GM19328 (cell line): ENCODE measurements around the gene DNAJC5G.

Experiments used
- ATAC-seq: cut with Tn5 transposase; IDR thresholded peaks from one replicate; pipeline ENCODE4 v1.9.1; 2021; ENCODE audit warnings: mild to moderate bottlenecking, moderate library complexity; ENCODE audit not compliant: unreplicated experiment

The DNAJC5G gene, protein sequence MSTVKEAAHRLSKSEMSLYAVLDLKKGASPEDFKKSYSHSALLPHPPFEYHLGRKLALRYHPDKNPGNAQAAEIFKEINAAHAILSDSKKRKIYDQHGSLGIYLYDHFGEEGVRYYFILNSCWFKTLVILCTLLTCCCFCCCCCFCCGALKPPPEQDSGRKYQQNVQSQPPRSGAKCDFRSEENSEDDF

DNA sequence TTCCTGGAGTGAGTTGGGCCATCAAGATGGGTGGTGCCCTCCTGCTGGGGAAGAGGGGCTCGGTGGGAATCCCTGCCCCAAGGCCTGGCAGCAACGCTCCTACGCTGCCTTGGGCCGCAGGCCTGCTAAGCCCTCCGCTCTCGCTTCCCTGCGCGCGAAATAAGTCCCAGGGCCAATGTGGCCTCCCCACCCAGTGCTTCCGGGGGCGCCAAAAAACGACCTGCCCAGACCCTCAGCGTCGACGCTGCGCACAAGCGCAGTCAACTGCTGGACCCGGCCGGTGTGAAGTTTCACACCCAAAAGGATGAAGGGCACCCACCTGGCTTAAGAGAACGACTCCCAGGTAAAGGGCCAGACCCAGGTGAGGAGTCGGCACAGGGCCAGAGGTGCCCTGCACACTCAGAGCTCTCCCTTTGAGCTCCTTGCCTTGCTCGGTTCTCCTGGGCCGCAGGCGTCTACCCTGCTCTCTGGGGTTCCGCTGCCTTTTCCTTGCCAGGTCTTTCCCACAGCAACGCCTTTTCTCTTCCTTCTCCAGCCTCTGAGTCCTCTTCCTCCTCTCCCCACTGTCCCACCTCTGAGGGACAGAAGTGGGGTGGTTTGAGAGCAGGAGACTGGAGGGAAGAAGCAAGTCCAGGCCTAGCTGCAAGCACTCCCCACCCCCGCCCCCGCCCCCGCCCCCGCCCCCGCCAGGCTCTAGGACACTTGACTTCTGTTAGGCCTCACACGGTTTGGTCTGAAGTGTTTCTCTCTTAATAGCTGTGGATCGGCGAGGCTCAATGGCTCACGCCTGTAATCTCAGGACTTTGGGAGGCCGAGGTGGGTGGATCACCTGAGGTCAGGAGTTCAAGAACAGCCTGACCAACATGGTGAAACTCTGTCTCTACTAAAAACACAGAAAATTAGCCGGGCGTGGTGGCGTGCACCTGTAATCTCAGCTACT lies at the start of gene DNAJC5G:
Gene DNAJC5G, plus strand, starts transcription at position 223 of the 940 bp plus-strand sequence. CDS start 1,296 bp downstream, outside the sequence.
- ATAC-seq, result no peak

DNA sequence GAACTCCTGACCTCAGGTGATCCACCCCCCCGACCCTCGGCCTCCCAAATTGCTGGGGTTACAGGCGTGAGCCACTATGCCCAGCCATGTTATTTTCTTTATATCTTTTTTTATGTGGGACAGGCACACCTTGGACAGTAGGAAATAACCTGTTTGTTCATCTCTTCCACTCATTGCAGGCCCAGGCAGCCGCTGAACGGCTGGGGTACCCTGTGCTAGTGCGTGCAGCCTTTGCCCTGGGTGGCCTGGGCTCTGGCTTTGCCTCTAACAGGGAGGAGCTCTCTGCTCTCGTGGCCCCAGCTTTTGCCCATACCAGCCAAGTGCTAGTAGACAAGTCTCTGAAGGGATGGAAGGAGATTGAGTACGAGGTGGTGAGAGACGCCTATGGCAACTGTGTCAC lies 49.7 kb upstream of the DNAJC5G start:
- no peak for ATAC-seq

DNA sequence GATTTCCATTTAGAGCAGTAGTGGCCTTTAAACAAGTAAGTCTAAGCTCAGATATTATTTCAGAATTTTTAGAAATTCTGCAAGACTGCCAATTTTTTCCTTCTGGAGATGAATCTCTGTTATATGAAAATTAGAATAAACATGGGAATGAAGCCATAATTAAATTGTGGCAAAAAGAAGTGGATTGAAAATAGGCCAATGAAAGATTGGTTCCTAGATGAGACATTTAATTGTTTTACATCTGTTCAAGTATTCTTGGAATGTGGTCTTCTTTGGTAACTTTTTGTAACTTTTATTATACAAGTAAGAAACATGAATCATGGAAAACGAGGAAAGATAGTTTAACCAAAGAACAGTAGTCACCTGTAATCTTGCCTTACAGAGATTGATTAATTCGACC lies 47.7 kb upstream of the DNAJC5G start:
- no peak for ATAC-seq

DNA sequence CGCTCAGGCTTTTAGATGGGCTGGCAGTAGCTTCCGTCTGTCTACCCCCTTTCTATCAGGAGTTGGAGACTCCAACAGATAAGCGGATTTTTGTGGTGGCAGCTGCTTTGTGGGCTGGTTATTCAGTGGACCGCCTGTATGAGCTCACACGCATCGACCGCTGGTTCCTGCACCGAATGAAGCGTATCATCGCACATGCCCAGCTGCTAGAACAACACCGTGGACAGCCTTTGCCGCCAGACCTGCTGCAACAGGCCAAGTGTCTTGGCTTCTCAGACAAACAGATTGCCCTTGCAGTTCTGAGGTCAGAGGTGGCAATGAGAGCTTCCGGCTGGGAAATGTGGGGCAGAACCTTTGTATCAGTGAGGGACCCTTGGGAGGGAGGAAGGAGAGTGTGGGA lies 43.3 kb upstream of the DNAJC5G start:
- ATAC-seq, result no peak

DNA sequence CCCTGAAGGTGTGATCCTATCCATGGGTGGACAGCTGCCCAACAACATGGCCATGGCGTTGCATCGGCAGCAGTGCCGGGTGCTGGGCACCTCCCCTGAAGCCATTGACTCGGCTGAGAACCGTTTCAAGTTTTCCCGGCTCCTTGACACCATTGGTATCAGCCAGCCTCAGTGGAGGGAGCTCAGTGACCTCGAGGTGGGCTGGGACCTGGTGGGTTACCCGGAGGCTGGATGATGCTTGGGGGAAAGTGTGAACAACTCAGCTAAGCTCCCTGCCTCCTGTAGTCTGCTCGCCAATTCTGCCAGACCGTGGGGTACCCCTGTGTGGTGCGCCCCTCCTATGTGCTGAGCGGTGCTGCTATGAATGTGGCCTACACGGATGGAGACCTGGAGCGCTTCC lies 41.9 kb upstream of the DNAJC5G start:
- no peak for ATAC-seq

DNA sequence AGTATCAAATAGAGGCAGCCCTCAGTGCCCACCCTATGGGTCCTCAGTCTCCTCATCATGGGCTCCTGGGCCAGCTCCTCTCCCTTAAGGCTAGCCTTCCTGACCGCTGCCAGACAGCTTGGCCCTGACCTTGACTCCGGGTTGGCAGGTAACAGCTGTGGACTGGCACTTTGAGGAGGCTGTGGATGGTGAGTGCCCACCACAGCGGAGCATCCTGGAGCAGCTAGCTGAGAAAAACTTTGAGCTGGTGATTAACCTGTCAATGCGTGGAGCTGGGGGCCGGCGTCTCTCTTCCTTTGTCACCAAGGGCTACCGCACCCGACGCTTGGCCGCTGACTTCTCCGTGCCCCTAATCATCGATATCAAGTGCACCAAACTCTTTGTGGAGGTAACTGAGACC lies 39.1 kb upstream of the DNAJC5G start:
- ATAC-seq, result no peak

DNA sequence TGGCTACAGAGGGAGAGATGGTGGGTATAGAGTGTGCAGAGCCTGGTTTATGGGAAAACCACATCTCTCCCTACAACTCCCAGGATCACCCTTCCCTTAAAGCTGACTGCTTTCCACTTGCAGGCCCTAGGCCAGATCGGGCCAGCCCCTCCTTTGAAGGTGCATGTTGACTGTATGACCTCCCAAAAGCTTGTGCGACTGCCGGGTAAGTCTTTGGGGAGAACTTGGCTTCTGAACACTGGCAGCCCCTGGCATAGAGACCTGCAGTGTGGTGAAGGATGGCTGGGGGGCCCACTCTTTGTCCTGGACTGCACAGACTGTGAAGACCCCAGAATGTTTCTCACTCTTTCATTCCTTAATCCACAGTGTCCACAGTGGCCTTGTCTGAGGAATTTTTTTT lies 38.6 kb upstream of the DNAJC5G start:
- no peak for ATAC-seq

DNA sequence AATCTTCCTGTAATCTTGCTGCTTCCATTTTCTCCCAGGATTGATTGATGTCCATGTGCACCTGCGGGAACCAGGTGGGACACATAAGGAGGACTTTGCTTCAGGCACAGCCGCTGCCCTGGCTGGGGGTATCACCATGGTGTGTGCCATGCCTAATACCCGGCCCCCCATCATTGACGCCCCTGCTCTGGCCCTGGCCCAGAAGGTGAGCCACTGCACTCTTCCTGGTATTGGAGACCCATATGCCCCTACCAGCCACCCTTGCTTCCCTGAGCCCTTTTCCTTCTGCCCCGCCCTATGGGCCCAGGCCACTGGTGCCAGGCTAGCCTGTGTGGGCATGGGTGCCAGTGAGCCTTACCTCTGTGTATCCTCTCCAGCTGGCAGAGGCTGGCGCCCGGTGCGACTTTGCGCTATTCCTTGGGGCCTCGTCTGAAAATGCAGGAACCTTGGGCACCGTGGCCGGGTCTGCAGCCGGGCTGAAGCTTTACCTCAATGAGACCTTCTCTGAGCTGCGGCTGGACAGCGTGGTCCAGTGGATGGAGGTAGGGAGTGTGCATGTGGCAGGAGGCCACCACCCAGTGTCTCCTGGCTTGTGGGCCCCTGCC lies 37.8 kb upstream of the DNAJC5G start:
- ATAC-seq, result no peak

DNA sequence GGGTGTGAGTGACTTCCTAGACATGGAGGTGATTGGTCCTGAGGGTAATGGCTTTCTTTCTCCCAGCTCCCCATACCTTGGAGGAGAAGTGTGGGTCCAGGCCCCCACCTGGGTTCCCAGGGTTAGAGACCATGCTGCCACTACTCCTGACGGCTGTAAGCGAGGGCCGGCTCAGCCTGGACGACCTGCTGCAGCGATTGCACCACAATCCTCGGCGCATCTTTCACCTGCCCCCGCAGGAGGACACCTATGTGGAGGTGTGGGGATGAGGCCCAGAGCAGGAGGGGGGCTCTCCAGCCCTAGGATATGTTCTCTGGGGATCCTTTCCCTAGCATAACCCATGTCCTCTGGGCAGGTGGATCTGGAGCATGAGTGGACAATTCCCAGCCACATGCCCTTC lies 36.3 kb upstream of the DNAJC5G start:
- ATAC-seq, result no peak

DNA sequence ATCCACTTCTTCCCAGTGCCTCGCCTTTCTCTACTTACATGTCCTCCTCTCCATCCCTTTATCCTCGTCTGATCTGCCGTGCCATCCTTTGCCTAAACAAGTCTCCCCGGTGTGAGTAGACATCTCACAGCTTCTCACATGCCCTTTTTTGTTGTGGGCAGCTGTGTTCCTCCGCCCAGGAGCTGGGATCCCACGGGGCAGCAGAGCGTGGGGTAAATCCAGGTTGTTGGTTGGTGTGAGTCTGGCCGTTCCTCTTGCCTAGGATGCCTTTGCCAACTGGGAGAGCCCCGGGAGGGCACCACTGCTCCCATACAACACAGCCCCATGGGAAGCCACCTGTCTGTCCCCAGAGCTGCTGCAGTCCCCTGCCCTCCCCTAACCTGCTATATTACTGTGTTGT lies 34.8 kb upstream of the DNAJC5G start:
- no peak for ATAC-seq

DNA sequence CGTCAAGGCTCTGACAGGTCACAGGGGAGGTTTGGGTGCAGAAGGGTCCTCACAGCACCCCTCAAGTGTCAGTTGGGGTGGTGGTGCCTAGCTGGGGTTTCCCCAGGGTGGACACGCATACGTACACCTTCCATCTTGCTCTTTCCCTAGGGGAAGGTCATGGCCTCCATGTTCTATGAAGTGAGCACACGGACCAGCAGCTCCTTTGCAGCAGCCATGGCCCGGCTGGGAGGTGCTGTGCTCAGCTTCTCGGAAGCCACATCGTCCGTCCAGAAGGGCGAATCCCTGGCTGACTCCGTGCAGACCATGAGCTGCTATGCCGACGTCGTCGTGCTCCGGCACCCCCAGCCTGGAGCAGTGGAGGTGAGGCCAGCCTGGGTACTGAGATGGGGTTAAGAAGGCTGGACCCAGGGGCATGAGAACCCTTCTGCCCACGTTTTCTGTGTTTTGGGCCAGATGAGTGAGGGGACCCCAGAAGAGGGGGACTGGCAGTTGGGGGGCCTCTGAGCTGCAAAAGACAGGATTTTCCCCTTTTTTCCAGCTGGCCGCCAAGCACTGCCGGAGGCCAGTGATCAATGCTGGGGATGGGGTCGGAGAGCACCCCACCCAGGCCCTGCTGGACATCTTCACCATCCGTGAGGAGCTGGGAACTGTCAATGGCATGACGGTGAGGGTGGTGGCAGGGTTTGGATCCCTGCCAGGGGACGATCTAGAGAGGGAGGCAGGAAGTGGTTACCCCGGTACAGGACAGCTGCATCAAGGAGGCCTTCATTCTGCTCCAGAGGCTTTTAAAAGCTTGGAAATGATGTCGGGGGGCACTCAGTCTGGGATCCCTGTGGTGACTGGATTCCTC lies 33.2 kb upstream of the DNAJC5G start:
- no peak for ATAC-seq

DNA sequence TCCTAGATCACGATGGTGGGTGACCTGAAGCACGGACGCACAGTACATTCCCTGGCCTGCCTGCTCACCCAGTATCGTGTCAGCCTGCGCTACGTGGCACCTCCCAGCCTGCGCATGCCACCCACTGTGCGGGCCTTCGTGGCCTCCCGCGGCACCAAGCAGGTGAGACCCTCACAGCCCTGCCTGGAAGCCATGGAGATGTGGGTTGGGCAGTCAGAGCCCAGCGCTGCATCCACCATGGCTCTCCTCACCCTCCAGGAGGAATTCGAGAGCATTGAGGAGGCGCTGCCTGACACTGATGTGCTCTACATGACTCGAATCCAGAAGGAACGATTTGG lies 32.6 kb upstream of the DNAJC5G start:
- no peak for ATAC-seq

DNA sequence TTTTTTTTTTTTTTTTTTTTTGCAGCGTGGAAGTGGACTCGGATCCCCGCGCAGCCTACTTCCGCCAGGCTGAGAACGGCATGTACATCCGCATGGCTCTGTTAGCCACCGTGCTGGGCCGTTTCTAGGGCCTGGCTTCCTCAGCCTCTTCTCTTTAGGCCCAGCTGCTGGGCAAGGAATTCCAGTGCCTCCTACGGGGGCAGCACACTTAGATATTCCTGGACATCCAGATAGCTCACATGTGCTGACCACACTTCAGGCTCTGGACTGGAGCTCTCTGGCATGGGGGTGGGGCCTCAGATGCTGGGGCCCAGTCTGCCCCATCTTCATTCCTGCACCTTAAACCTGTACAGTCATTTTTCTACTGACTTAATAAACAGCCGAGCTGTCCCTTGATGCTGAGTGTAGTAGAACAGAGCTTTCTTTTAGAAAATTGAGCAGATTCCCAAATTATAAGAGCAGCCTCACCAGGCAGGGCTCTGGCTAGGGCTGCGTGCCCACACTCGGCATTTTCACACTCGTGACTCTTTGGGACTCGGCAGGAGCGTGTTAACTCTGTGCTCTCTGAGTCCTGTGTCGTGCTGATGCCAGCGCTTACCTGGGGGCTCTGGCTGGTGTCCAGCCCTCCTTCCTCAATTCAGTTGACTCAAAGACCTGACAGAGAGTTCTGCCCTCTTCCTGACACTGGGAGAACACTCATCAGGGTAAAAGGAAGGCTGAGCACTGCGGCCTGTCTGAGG lies 31.7 kb upstream of the DNAJC5G start:
- no peak for ATAC-seq

DNA sequence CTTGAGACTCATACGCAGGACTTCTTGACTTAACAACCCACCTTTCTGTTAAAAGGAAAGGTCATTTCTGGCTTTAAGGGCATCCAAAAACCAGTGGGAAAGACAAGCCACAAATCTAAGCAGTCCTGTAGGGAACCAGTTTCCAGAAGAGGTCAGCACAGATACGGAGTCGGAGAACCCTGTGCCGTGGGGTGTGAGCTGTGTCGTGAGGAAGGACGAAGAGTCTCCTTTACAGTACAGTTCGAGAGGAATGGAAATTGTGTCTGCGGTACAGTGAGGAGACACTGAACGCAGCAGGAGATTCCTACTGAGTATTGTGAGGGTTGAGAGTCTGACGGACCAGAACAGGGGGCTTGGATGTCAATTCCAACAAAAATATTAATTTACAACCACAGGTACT lies 30.1 kb upstream of the DNAJC5G start:
- no peak for ATAC-seq

DNA sequence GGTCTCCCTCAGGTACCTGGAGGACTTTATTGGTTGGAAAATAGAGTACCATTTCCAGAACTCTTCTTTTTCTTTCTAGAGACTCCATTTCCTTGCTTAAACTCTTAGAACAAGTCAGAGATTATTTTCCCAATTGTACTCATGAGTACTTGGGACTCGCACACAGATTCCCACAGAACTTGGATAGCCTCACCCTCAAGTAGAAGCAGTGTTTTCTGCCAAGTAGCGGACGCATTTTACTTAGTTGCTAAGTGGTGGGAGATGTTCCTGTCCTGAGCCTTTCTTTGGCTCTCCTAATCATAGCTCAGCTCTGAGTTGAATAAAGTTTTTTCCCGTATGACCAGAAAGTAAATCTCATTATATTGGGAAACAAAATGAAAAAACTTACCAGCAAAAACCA lies 29.6 kb upstream of the DNAJC5G start:
- ATAC-seq, result no peak

DNA sequence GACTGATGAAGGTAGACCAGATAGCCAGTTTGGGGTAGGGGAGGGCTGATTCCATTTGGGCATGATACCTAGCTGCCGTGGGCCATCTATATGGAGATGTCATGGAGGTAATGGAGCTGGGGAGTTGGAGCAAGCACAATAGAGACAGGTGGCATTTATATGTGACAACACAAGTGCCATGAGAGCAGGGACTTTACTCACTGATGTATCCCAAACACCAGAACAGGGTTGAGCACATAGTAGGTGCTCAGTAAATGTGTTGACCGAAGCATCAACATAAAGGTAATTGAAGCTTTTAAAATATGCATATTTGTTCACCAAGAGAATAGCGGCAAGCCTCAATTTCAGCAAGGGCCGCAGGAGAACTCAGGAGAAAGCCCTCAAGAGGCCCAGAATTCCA lies 27.3 kb upstream of the DNAJC5G start:
- ATAC-seq, result no peak

DNA sequence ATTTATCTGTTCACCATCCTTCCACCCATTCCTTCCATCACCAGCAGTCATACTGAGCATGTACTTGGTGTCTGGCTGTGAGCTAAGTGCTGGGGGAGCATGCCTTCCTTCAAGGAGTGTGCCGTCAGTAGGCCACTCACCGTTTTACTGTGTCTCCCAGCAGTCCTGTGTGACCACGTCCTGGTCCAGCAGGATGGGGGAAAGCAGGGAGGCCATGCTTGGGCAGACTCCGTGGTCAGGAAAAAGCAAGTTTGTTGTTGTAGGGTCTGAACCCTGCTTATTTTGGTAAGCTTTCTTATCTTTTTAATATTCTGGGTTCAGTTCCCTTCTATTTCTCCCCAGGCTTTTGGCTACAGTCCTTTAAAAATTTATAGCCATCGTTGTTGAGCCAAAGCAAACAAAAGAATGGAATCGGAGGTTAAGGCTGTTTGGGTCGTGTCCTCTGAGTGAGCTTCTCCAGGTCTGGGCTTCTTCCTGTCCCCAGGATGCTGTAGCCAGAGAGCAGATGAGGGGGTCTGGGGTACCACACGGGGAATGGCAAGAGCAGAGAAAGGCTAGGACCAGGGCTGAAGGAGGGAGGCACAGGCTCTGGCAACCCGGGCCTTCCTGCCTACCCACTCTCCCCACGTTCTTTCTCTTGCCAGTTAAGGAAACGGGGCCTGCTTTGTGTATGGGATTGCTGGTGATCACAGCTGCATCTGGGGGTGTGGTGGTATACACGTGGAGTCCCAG lies 25.9 kb upstream of the DNAJC5G start:
- ATAC-seq, result no peak

DNA sequence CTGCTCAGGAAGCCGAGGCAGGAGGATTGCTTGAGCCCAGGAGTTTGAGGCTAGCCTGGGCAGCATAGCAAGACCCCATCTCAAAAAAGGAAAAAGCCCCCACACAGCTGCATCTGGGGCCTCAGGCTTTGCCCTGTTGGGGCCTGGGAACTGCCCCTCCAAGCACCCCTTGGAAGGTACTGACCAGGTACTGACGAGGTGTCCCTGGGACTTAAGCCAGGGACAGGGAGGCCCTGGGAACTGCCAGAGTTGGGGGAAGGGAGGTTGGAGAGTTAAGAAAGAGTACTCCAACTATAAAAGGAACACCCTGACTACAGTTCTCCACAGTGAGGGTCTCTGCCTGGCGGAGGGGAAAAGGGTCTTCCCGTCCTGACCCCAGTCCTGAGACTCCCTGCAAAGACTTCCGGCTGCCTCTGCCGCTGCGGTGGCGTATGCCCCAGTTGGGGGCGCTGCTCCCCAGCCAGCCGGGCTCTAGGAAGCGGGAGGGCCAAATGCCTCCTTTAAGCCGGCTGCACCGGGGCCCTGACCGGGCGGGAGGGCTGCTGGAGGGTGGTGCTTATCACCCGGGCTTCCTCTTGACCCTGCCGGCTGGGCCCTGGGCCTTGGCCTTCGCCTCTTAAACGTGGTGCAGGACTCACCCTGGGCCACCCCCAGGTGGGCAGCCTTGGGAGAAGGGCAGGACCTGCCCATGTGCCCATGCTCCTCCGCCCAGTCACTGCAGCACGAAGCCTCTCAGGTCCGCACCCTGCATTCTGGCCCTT lies 25.2 kb upstream of the DNAJC5G start:
- ATAC-seq, result no peak
